SK-N-SH (cell line): ENCODE data around the gene THADA.

Experiments
- FOSL2 ChIP-seq: IDR thresholded peaks from 2 replicates; pipeline ENCODE4 v1.4.0; 2012; ENCODE audit warnings: low read depth, mild to moderate bottlenecking, moderate library complexity, borderline replicate concordance
- FOXJ3 ChIP-seq: sonication (generic); formaldehyde crosslinking; IDR thresholded peaks from 2 replicates; pipeline ENCODE4 v1.5.1; 2020; ENCODE audit warnings: mild to moderate bottlenecking, missing genetic modification reagents
- MAX ChIP-seq: IDR thresholded peaks from 2 replicates; pipeline ENCODE4 v1.4.0; 2012; ENCODE audit warnings: low read depth
- MXI1 ChIP-seq: IDR thresholded peaks from 2 replicates; pipeline ENCODE4 v1.6.1; 2012; ENCODE audit warnings: mild to moderate bottlenecking, low read depth, low read length, improper control_type of control experiment
- NRF1 ChIP-seq: IDR thresholded peaks from 2 replicates; pipeline ENCODE4 v1.6.1; 2012; ENCODE audit warnings: low read depth, mild to moderate bottlenecking, low read length
- PBX3 ChIP-seq: IDR thresholded peaks from 2 replicates; pipeline ENCODE4; 2012
- POLR2AphosphoS5 ChIP-seq: IDR thresholded peaks from 2 replicates; pipeline ENCODE4 v1.6.1; 2012; ENCODE audit warnings: low read depth, low read length
- RCOR1 ChIP-seq: fragments of 150-350 bp; IDR thresholded peaks from 2 replicates; pipeline ENCODE4 v1.6.1; 2017; ENCODE audit warnings: antibody characterized with exemption, low read length
- REST ChIP-seq: IDR thresholded peaks from 2 replicates; pipeline ENCODE4 v1.6.1; 2012; ENCODE audit warnings: mild to moderate bottlenecking, low read depth, low read length, moderate library complexity
- TAF1 ChIP-seq: IDR thresholded peaks from 2 replicates; pipeline ENCODE4 v1.6.1; 2012; ENCODE audit warnings: low read depth, mild to moderate bottlenecking, low read length, moderate library complexity, borderline replicate concordance
- USF1 ChIP-seq: IDR thresholded peaks from 2 replicates; pipeline ENCODE4 v1.4.0; 2012; ENCODE audit warnings: low read depth, borderline replicate concordance
- YY1 ChIP-seq: IDR thresholded peaks from 2 replicates; pipeline ENCODE4 v1.4.0; 2012; ENCODE audit warnings: low read depth, mild to moderate bottlenecking
- TF ChIP-seq, protein P1 (sequence below): fragments of 200-600 bp; sonication (generic); IDR thresholded peaks from 2 replicates; pipeline ENCODE4 v1.6.1; 2017; ENCODE audit warnings: antibody characterized with exemption, mild to moderate bottlenecking, moderate library complexity
- TF ChIP-seq, protein P2 (sequence below): IDR thresholded peaks from 2 replicates; pipeline ENCODE4 v1.4.0; 2012; ENCODE audit warnings: low read depth, borderline replicate concordance

DNA sequence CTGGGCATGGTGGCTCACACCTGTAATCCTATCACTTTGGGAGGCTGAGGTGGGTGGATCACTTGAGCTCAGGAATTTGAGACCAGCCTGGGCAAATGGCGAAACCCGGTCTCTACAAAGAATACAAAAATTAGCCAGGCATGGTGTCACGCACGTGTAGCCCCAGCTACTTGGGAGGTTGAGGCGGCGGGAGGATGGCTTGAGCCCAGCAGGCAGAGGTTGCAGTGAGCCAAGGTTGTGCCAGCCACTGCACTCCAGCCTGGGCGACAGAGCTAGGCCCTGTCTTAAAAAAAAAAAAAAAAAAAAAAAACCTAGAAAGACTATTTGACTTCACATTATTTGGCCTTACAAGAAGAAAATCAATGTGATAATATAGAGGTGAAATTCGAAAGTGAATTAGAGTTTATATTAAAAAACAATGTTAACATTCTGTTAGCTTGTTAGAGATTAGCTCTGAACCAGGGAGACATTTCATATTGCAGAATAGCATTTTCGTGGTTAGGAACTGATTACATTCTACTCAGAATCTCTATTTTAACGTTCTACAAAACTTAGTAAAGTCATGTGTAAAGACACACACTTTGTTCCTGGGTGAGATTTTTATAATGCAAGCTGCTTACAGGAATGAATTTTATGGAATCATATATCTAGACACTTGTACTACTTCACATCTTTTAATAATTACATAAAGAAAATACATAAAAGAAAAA, 120.5 kb downstream of the THADA start:
- TF ChIP-seq, protein P1, sequence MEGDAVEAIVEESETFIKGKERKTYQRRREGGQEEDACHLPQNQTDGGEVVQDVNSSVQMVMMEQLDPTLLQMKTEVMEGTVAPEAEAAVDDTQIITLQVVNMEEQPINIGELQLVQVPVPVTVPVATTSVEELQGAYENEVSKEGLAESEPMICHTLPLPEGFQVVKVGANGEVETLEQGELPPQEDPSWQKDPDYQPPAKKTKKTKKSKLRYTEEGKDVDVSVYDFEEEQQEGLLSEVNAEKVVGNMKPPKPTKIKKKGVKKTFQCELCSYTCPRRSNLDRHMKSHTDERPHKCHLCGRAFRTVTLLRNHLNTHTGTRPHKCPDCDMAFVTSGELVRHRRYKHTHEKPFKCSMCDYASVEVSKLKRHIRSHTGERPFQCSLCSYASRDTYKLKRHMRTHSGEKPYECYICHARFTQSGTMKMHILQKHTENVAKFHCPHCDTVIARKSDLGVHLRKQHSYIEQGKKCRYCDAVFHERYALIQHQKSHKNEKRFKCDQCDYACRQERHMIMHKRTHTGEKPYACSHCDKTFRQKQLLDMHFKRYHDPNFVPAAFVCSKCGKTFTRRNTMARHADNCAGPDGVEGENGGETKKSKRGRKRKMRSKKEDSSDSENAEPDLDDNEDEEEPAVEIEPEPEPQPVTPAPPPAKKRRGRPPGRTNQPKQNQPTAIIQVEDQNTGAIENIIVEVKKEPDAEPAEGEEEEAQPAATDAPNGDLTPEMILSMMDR, result no peak
- TF ChIP-seq POLR2AphosphoS5 (no peak), MAX (no peak), NRF1 (no peak), RCOR1 (no peak), YY1 (no peak), USF1 (no peak), PBX3 (no peak), FOXJ3 (no peak), FOSL2 (no peak), TAF1 (no peak), REST (no peak), MXI1 (no peak)
- TF ChIP-seq, protein P2, sequence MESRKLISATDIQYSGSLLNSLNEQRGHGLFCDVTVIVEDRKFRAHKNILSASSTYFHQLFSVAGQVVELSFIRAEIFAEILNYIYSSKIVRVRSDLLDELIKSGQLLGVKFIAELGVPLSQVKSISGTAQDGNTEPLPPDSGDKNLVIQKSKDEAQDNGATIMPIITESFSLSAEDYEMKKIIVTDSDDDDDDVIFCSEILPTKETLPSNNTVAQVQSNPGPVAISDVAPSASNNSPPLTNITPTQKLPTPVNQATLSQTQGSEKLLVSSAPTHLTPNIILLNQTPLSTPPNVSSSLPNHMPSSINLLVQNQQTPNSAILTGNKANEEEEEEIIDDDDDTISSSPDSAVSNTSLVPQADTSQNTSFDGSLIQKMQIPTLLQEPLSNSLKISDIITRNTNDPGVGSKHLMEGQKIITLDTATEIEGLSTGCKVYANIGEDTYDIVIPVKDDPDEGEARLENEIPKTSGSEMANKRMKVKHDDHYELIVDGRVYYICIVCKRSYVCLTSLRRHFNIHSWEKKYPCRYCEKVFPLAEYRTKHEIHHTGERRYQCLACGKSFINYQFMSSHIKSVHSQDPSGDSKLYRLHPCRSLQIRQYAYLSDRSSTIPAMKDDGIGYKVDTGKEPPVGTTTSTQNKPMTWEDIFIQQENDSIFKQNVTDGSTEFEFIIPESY, result no peak
